ENCODE results near the gene SLC25A42. TPM values are rescaled to one million over a fixed set of nuclear protein-coding genes. Genes with fewer than 3 reads are reported as not detected.

The SLC25A42 gene
- total and polyA plus RNA-seq, 2 donors (not counting 3 experiments of a cell fraction or from before 2014, with no cell fraction given): 6.2 to 6.3 TPM

DNA sequence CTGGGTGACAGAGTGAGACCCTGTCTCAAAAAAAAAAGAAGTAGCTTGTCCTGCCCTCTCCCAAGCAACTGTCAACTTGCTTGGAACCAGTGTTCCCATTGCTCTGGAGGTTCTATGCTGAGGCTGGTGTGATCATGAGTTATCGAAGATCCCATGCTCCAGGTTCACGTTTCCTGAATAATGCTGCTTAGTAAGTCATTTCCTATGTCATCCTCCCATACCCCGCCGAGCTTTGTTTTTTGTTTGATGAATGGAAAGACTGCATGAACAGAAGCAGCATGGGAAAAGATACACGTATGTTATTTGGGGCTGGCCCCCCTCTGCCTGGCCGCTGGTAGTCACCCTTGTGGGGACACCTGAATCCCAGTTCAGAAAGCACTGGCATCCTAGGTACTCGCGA lies 11.3 kb downstream of the SLC25A42 start:
- Histone ChIP-seq H3K4me1 (ENCODE audit: control insufficient read depth, extremely low read depth, insufficient read depth, low read length) (no peaks in the 10 kb centered on the region), H4K20me1 (replicated peaks; ENCODE audit: control insufficient read depth, extremely low read depth, insufficient read depth, low read length) (no peaks in the 10 kb centered on the region), H2AFZ (ENCODE audit: low read depth, low read length) (no peak overlapping the region), H3K27ac (ENCODE audit: insufficient read depth, low read depth, low read length) (no peak overlapping the region), H3K9ac (replicated peaks; ENCODE audit: extremely low read depth, insufficient read depth, low read length) (no peak overlapping the region), H3K4me2 (ENCODE audit: insufficient read depth, low read length) (no peak overlapping the region), H3K79me2 (ENCODE audit: control insufficient read depth, insufficient read depth, low read length) (no peaks in the 10 kb centered on the region), H3K9me1 (replicated peaks; ENCODE audit: control insufficient read depth, extremely low read depth, insufficient read depth, low read length) (no peaks in the 10 kb centered on the region), H3K27me3 (ENCODE audit: control insufficient read depth in 2 of 2, insufficient read depth in 2 of 2, low read length in 2 of 2) (no peaks in the 10 kb centered on the region), H3K4me3 (replicated peaks in 1 of 3; ENCODE audit: insufficient read depth in 1 of 3, low read depth in 1 of 3, low read length in 3 of 3) (no peak overlapping the region), H3K36me3 (ENCODE audit: control insufficient read depth in 2 of 2, extremely low read depth in 1 of 2, insufficient read depth in 2 of 2, low read length in 2 of 2) (no peaks in the 10 kb centered on the region), H3K9me3 (replicated peaks; ENCODE audit: control insufficient read depth, insufficient read depth, low read length) (no peaks in the 10 kb centered on the region)
- ChIA-PET CTCF (interaction anchor here (0.9 to 1.0 kb wide), 2 partner anchors 14 to 61 kb away, joined by 4 to 5 read pairs; no protein-coding TSS in a partner anchor), POLR2A (no interaction called here)
- TF ChIP-seq, protein P1, sequence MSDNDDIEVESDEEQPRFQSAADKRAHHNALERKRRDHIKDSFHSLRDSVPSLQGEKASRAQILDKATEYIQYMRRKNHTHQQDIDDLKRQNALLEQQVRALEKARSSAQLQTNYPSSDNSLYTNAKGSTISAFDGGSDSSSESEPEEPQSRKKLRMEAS (IDR thresholded peaks at IDR 0.05; ENCODE audit: insufficient read depth, insufficient read length): no peak
- TF ChIP-seq GATA2 (IDR thresholded peaks at IDR 0.05; ENCODE audit: insufficient read depth, insufficient read length, low read depth, low read length) (no peak), POLR2A (IDR thresholded peaks at IDR 0.05; ENCODE audit: low read depth, low read length) (no peak), MYC (IDR thresholded peaks at IDR 0.05; ENCODE audit: low read depth, low read length) (no peak), JUN (IDR thresholded peaks at IDR 0.05; ENCODE audit: borderline replicate concordance, insufficient read depth, insufficient read length, low read depth) (no peak), EZH2 (IDR thresholded peaks at IDR 0.05; ENCODE audit: borderline replicate concordance, low read depth, low read length, severe bottlenecking) (no peak), FOS (IDR thresholded peaks at IDR 0.05; ENCODE audit: borderline replicate concordance, insufficient read depth, low read length) (no peak), POLR2AphosphoS5 (IDR thresholded peaks at IDR 0.05; ENCODE audit: insufficient read depth, low read depth, low read length) (no peak)
- TF ChIP-seq, protein P2, sequence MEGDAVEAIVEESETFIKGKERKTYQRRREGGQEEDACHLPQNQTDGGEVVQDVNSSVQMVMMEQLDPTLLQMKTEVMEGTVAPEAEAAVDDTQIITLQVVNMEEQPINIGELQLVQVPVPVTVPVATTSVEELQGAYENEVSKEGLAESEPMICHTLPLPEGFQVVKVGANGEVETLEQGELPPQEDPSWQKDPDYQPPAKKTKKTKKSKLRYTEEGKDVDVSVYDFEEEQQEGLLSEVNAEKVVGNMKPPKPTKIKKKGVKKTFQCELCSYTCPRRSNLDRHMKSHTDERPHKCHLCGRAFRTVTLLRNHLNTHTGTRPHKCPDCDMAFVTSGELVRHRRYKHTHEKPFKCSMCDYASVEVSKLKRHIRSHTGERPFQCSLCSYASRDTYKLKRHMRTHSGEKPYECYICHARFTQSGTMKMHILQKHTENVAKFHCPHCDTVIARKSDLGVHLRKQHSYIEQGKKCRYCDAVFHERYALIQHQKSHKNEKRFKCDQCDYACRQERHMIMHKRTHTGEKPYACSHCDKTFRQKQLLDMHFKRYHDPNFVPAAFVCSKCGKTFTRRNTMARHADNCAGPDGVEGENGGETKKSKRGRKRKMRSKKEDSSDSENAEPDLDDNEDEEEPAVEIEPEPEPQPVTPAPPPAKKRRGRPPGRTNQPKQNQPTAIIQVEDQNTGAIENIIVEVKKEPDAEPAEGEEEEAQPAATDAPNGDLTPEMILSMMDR (IDR thresholded peaks at IDR 0.05; ENCODE audit: extremely low read depth in 1 of 2, insufficient read depth in 1 of 2, low read depth in 1 of 2, low read length in 2 of 2): no peak
- BruUV-seq (replicated peaks): no TSS peak
- DNase-seq (ENCODE audit: low read depth, low spot score): no peak
- no peak for FAIRE-seq
- dilution Hi-C loops (cut with MboI; ENCODE audit: extremely low pct_ligation_motif_present, low sequenced_read_pairs) (no loop called here), intact Hi-C loops (cut with micrococcal nuclease) (no loop called here)
